Measurements from ENCODE around the gene LMNA.

- TF ChIP-seq CTCF (IDR thresholded peaks at IDR 0.05 in 4 of 5, conservative IDR thresholded peaks at IDR 0.05 in 1 of 5) (no peak), POLR2A (IDR thresholded peaks at IDR 0.05) (no peak)
These were observed 1.1 kb upstream of the LMNA start for GRCh38 chr1:156113282-156113950.

All from gastrocnemius medialis (tissue), 4 donors.